Activated CD4-positive, alpha-beta T cell treated with anti-CD3 and anti-CD28 coated beads for 4 hours (primary cell): Measurements from ENCODE around the gene STIM2.
A peak's percentile ranks its signal among the peaks of the same experiment; 100 is the strongest.
"Not testable (repeated sequence)": the region's sequence is repeated elsewhere in the genome, so short reads cannot be mapped to it uniquely, and the experiment has no call there.

Source experiments
- DNase-seq, 2 donors: peaks; one replicate each; pipeline ENCODE4 v3.0.0-alpha.2; 2020

The STIM2 gene

DNA sequence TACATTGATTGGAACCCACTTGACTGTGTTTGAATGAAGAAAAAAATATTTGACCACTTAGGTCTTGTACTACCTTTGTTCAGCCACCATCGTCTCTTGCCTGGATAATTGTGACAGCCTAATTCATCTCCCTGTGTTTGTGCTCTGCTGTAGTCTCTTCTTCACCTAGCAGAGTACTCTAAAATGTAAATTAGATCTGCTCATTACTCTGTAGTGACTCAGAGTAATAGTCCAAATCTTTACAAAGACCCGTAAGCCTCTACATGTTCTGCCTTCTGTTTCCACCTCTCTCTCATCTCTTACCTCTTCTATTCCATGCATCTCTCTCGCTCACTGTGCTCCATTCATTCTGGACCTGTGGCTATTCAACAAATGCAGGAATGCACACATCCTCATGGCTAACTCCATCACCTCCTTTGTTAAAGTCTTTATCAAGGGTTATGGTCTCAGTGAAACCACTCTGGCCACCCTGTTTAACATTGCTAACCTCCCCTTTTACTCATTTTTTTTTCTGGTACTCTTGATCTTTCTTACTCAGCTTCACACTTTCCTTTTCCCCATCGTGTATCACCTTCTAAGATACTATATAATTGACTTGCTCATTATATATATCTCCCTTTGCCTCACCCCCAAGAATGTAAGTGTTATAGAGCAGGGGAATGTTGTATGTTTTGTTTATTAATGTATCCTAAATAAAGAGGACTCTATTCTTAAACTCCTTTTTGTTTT, 98.4 kb downstream of the STIM2 start:
- no peak for DNase-seq

DNA sequence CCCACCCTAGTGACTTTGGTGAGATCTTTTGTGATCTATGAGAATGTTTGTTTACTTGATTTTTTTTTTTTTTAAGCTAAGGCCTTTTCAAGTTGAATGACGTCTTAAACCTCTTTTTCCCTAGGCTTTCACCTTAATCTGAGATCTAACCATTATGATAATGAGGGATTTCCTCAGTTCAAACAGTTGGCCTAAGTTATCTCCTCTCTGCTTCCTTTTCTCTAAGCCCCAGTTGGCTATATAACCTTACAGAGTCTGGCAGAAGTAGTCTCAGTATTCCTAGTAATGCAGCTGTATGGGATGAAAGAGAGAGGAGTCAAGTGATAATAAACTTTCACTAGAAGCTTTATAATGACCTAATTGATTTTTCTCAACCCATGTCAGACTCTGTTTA, 99.0 kb downstream of the STIM2 start:
- no peak for DNase-seq

DNA sequence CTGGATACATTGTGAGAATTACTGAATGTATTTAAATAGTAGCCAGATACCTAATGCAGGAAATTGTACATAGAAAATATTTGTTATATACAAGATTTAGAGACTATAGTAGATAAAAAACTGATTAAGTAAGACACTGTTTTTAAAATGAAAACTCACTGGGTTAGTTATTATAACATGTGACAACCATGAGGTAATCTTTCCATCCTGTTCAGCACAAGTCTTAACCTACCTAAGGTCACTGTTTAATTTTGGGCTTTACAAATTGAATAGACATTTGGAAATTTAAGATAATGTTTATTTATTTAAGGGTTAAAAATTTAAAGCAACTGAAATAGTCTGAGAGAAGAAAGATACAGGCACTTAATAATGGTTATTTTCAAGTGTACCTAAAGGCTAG, 102.1 kb downstream of the STIM2 start:
- DNase-seq, result no peak

DNA sequence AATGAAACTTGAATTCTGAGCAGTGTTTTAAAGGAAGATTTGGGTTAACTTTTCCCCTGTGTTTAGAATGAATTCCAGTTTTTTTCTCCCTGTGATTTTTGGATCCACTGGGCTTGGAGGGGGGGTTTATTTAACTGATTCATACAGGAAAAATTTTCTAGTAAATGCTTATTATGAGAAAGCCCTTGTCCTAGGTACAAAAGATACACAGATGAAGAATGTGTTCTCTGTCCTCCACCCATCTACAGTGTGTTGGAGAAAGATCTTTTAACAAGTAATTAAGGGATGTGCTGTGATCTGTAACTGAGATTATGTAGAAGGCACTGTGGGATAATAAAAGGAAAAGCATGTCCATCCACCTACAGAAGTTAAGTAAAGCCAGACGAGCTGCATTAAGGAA, 103.9 kb downstream of the STIM2 start:
- DNase-seq, result no peak

DNA sequence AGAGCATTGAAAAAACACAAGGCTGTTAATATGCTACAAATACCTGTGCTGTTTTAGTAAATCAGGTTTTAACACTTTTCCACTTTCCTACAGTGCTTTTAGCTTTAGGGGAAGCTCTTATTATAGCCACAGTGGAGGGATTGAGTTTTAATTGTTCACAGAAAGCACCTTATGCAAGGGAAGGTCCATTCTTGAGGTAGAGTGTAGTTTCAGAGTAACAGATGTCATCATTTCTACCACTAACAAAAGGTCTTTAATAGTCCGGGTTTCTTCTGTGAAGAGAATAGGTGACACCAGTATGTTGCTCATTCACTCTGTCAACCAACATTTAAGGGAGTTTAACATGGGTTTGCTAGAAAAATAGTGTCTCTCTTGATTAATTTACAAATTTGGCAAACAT, 104.4 kb downstream of the STIM2 start:
- no peak for DNase-seq

DNA sequence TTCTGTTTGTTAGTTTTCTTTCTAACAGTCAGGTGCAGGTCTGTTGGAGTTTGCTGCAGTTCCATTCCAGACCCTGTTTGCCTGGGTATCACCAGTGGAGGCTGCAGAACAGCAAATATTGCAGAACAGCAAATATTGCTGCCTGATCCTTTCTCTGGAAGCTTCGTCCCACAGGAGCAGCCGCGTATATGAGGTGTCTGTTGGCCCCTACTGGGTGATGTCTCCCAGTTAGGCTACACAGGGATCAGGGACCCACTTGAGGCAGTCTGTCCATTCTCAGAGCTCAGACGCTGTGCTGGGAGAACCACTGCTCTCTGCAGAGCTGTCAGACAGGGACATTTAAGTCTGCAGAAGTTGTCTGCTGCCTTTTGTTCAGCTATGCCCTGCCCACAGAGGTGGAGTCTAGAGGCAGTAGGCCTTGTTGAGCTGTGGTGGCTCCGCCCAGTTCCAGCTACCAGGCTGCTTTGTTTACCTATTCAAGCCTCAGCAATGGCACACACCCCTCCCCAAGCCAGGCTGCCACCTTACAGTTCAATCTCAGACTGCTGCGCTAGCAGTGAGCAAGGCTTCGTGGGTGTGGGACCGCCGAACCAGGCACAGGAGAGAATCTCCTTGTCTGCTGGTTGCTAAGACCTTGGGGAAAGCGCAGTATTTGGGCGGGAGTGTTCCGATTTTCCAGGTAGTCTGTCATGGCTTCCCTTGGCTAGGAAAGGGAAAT, 115.0 kb downstream of the STIM2 start:
- not testable (repeated sequence) for DNase-seq

DNA sequence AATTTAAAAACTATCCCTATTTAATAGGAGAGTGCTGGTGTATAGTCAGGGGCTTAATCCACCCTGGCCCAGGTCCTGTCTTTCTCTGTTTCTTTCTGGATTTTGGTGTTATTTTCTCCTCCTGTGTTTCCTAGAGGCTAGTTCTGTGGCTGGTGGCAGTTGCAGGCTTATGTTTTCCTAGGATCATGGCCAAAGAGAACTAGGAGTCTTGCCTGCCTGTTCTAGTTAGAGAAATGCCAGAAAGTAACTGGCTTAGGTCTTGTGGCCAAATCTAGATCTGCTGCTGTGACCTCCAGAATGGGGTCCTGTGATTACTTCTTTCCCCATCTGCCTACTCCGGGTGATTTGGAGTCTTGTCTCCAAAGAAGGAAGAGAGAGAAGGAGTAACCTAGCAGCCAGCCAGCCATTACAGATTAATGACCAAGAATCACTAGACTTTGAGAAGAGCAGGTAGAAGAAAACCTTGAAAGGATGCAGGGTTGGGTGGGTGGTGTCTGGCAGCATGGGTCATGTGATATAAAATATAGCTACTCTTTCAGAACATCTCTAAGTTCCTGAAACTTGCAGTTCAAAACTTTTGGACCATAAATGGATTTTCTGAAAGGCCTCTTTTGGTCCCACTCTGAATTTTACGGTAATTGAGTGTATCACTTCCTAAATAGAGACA, 117.9 kb downstream of the STIM2 start:
- DNase-seq, result no peak

DNA sequence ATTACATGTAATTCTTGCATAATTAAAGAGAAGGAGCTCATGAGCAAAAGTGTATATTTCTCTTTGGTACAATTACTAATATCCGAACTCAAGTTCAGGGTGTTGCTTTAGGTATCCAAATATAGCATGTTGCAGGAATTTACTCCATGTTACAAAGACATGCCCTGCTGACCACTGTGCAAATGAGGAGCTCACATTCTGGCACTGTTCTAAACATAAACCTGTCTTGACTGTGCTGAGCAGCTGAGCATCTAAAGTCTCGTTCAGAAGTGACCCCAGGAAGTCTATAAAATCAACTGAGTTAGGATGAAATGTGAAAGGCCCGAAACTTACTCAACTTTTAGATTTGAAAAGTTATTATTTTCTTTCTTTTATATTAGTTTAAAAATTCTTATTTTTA, 124.3 kb downstream of the STIM2 start:
- DNase-seq, result no peak

DNA sequence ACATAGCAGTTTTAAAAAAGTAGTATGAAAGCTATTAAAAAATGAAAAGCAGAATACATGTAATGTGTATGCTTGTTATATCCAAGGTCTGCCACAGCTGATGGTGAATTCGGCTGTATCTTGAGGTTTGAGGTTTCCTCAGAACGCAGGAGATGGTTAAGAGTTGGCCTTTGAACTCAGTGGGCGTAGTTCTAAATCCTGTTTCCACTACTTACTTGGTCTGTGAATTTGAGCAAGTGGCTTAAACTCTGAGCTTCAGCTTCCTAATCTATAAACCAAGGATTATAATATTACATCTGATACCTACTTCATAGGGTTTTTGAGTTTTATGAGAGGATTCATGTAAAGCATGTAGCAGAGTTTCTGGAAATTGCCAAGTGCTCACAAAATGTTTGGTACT, 125.2 kb downstream of the STIM2 start:
- DNase-seq, result peak in 1 of 2 donors; percentile 51

DNA sequence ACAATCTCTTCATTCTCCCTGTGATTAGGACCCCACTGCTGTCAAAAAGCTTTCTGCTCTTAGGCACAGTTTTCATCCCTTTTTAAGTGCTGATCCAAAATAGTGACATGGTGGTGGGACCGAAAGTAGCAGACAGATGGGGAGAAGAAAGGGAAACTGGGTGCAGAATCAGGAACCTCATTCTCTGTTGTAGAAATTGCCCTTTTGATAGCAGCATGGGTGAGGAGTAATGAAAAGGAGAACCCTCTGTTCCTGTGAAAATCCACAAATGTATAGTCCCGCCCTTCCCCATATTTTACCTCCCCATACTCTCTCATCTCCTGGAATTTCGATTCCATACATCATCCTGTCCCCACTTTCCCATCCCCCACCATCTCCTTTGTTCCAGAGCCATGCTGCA, 126.5 kb downstream of the STIM2 start:
- no peak for DNase-seq

DNA sequence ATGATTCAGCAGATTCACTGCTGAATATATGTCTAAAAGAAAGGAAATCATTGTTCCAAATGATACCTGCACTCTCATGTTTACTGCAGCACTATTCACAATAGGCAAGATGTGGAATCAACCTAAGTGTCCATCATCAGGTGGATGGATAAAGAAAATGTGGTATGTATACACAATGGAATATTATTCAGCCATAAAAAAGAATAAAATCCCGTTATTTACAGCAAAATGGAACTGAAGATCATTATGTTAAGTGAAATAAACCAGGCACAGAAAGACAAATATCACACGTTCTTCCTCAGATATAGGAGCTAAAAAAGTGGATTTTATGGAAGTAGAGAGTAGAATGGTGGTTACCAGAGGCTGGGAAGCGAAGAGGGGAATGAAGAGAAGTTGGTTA, 130.4 kb downstream of the STIM2 start:
- DNase-seq, result no peak

DNA sequence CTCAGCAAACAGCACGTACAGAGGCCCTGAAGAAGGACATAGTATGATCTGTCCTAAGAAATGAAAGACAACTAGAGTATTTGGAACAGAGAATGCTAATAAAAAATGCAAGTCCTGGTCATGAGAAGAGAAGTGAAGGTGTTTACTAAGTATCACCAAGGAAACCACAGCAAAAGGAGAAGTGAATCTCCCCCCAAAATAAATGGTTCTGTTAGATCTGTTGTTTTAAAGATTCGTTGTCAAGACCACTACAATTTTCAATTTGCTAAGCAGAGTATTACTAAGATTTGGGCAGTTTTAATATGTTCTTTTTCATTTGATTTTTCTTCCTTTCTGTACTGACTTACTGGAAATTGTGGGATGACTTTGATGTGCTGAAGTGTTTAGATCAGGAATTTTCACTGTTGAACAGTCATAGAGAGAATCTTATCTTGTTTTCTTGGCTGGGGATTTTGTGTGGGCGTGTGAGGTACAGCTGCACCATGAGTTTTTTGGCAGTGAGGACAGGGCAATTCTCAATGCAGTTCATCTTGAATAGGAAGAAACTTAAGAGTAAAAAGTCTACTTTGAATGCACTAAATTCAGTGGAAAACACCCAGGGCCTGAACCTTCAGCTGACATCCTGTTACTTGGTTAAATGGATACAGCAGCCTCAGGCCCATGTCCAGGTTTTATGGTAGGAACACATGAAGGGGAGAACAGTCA, 132.2 kb downstream of the STIM2 start:
- DNase-seq, result no peak

DNA sequence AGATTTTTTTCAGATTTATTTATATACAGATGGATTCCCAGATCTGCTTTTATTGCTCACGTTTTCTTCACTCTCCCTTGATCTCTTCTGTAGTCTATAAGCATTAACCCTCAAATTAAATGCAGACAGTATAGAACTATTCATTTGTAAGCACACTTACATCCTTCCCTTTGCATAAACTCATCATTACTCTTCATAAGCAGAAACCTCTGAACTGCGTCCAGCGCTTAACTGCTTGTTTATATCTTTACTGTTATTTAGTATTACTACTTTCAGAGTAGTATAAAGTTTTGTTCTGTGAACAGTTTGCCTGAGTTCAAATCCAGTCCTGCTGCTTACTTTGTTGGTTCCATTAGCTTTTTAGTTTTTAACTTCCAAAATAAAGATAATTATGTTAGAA, 132.9 kb downstream of the STIM2 start:
- no peak for DNase-seq

DNA sequence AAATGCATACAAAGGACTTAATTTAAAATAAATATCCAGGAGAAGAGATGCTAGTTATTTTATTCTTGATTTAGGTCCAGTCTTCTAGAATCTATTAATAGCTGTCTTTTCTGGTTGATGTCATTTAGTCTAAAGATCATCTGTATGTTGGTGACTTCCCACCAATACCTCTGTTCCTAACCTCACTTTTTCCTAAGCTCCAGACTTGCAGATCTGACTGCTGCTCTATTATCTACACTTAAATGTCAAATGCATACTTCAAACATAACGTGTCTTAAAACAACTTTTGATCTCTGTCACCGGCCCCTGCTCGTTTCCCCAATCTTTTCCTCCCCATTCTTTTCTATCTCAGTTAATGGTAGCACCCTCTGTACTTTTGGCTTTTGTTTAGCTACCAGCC, 133.3 kb downstream of the STIM2 start:
- no peak for DNase-seq

DNA sequence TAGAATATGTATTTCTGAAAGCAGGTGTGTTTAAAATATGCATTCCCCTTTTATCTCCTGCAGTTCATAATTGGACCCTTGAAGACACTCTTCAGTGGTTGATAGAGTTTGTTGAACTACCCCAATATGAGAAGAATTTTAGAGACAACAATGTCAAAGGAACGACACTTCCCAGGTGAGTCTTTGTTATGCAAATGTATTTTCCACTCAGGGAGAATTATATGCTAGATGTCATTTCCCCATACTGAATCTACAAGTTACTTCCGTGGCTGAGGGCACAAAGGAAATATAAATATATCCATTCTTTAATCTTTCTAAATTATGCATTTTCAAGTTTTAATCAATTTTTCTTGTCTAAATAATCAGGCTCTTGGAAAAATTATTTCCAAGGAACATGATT, 134.7 kb downstream of the STIM2 start:
- DNase-seq, result no peak

DNA sequence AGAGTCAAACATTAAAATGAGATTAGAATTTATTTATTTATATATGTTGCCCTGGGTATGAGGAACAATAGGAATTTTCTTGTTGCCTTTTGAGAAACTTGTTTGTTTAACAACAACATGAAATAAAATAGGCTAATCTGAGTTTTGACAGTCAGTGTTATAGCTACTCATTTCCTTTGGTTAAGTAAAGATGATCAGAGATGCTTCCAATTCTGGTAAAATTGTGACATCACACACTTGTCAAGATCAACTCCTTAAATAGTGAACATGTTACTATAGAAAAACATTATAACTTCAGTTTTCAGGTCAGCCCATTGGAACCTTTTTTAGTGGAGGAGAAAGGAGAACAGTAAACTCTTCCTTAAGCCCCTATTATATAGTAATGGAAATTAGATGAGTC, 136.1 kb downstream of the STIM2 start:
- no peak for DNase-seq

DNA sequence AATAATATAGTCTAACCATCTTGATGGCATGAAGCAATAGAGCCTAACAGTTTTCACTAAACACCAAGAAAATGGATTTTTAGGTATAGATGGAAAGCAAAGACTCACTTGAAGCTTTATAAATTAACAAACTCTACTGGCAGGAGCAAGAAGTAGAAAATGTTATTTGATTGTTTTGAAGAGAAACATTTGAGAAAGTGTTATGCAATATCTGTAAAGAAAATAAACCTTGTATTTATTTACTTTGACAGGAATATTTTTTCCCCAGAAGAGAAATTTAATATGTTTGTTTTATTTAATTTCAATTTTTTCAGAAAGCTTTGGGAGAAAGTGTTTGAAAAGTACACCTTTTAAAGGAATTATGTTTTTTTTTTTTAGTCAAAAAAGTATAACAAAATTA, 139.0 kb downstream of the STIM2 start:
- no peak for DNase-seq

DNA sequence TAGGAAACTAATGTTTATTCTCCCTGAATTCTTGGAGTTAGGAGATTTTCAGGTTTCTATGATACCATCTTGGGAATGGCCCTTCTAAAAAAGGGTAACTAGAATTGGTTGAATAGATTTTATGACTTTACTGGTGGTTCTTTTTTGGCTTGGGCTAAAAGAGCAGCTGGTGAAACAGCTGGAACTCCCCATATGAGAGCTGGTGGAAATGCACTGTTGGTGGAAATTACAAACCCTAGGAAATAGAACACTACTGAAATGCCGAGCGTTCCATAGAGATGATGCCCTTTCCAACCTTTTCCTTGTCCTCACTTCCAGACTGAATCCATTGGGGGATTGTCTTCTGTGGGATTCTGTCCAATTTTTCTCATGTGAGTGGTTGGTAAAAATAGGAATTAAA, 139.5 kb downstream of the STIM2 start:
- no peak for DNase-seq

DNA sequence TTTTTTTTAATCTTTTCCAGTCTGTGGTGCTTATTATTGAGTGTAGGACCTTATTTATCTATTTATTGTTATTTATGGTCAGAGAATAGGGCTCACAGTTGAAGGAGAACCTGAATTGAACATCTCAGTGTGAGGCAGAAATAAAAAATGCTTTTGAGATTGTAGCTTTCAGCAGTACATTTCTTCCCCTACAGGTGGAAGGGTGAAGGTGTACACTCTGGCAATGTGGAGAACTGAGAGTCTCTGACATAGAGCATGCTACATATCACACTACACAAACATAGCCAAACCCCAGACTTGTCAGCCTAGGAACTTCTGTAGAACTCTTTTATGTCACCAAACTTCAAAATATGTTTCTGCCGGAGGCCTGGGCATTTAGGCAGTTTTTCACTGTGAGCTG, 140.2 kb downstream of the STIM2 start:
- no peak for DNase-seq

DNA sequence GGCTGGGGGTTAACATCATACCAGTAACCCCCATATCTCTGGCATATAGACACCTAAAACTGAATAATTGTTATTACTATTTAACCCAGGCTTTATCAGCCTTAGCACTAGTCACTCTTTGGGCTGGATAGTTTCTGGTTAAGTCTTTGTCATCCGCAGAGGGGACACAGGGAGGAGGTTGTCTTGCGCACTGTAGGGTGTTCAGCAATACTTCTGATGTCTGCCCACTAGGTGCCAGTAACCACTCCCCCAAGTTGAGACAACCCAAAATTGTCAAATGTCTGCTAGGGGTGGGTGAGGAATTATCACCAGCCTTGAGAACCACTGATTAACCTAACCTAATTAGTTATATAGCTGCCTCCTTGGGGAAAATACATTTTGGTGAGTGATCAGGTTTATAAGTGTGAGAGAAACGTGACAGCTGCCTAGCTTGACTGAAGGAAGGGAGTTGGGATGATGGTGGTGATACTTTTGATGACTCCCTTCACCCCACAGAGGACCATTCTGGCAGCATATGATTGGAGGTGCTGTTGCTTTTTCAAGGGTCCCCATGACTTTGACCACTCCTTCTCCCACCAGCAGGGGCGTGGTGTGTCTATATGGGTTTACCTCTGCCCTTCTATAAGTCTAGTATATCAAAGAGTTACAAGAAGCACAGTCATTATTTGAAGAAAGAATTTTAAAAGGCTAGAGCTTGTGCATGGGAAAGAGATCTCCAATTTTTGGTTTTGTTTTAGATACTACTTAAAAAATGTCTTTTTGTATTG, 140.9 kb downstream of the STIM2 start:
- DNase-seq, result no peak

DNA sequence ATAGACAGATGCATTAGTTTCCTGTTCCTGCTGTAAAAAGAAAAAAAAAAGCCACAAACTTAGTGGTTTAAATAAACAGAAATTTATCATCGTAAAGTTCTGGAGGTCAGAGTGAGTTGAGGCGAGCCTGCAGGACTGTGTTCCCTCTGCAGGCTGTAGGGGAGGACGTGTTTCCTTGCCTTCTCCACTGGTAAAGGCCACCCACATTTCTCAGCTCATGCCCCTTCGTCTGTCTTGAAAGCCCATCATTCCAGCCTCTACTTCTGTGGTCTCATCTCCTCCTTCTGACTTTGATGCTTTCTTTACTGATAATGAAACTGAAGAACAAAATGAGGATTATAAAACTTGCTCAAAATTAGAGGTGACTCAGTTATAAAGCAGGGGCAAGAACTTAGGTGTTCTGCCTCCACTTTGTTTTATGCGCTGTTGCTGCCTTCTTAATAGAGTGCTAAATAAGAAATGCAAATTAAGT, 143.0 kb downstream of the STIM2 start:
- DNase-seq, result no peak

DNA sequence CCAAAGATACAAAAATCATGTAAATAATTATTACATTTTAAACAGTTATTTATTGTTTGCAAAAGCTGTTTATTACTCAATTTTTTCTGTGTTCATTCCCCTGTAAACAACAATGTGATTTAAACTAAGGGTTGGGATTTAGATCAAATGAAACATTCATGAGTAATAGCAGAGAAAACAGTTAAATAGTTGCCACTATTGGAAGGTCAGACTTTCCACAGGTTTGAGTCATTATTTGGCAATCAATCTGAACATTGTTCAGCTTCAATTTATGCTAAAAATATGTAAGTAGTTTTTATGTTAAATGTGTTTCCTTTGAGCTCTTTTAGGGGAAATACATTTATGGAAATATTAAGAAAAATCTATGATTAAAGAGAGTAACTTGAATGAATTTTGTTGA, 144.9 kb downstream of the STIM2 start:
- DNase-seq, result no peak
